ENCODE results near the gene IL17B.

DNA sequence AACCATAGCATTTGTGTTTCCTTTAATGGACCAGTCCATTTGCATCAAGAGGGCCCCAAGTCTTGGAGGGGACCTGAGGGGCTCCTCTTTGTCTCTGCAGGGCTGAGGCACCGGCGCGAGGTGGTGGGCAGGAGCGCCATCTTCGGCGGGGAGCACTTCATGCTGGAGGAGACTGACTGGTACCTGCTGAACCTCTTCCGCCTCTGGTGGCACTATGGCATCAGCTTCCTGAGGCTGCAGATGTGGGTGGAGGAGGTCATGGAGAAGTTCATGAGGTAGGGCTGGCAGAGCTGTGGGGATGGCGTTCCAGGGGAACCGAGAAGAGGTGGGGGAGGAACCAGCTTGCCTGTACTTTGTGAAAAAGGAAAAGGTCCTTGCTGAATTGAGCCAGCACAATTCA lies 15.2 kb downstream of the IL17B start:
- TF ChIP-seq, protein P1, sequence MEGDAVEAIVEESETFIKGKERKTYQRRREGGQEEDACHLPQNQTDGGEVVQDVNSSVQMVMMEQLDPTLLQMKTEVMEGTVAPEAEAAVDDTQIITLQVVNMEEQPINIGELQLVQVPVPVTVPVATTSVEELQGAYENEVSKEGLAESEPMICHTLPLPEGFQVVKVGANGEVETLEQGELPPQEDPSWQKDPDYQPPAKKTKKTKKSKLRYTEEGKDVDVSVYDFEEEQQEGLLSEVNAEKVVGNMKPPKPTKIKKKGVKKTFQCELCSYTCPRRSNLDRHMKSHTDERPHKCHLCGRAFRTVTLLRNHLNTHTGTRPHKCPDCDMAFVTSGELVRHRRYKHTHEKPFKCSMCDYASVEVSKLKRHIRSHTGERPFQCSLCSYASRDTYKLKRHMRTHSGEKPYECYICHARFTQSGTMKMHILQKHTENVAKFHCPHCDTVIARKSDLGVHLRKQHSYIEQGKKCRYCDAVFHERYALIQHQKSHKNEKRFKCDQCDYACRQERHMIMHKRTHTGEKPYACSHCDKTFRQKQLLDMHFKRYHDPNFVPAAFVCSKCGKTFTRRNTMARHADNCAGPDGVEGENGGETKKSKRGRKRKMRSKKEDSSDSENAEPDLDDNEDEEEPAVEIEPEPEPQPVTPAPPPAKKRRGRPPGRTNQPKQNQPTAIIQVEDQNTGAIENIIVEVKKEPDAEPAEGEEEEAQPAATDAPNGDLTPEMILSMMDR (IDR thresholded peaks at IDR 0.05; ENCODE audit: control extremely low read depth in 1 of 3, insufficient read depth in 1 of 3, low read depth in 1 of 3, low read length in 3 of 3), result peak in 2 of 3 experiments; percentile 2 to 6; a peak in 1 of 4 replicates
- no peak for TF ChIP-seq SP1 (IDR thresholded peaks at IDR 0.05; ENCODE audit: low read depth, low read length)

All from H1 (cell line).